ENCODE measurements around the gene MYRIP. TPM values are rescaled to one million over a fixed set of nuclear protein-coding genes. Genes with fewer than 3 reads are reported as not detected.

The MYRIP gene
- total and polyA plus RNA-seq, 12 donors, result 0.24 to 4.8 (median 1.4) TPM

GRCh38 chr3:40097131-40098117 lies 288.0 kb downstream of the MYRIP start:
- no peak overlapping the region for H3K4me3 ChIP-seq
- DNase-seq, result no peak
- intact Hi-C loops (cut with DNase I), result no loop called here
- TF ChIP-seq, protein P1, sequence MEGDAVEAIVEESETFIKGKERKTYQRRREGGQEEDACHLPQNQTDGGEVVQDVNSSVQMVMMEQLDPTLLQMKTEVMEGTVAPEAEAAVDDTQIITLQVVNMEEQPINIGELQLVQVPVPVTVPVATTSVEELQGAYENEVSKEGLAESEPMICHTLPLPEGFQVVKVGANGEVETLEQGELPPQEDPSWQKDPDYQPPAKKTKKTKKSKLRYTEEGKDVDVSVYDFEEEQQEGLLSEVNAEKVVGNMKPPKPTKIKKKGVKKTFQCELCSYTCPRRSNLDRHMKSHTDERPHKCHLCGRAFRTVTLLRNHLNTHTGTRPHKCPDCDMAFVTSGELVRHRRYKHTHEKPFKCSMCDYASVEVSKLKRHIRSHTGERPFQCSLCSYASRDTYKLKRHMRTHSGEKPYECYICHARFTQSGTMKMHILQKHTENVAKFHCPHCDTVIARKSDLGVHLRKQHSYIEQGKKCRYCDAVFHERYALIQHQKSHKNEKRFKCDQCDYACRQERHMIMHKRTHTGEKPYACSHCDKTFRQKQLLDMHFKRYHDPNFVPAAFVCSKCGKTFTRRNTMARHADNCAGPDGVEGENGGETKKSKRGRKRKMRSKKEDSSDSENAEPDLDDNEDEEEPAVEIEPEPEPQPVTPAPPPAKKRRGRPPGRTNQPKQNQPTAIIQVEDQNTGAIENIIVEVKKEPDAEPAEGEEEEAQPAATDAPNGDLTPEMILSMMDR (IDR thresholded peaks at IDR 0.05), result no peak
- no peak for TF ChIP-seq POLR2A (IDR thresholded peaks at IDR 0.05)
- H3K27me3 ChIP-seq, result no peaks in the 10 kb centered on the region
- WGBS, 4 donors, result 67 to 77% (median 70%) methylated on average over 9 of the region's 9 CpGs
- no peaks in the 10 kb centered on the region for H3K36me3 ChIP-seq (replicated peaks in 1 of 2)
- no peak overlapping the region for H3K27ac ChIP-seq
- H3K4me1 ChIP-seq (replicated peaks in 1 of 2), result no peaks in the 10 kb centered on the region
- no peaks in the 10 kb centered on the region for H3K9me3 ChIP-seq (replicated peaks in 1 of 3)

- H3K27me3 ChIP-seq, result no peaks in the 10 kb centered on the region
- intact Hi-C loops (cut with DNase I), result no loop called here
- no peak for DNase-seq
Observed at GRCh38 chr3:40098261-40098759, 288.9 kb downstream of the MYRIP start.

GRCh38 chr3:40099871-40100270 lies 290.5 kb downstream of the MYRIP start:
- H3K9me3 ChIP-seq (replicated peaks in 1 of 3), result no peaks in the 10 kb centered on the region

More at GRCh38 chr3:40098261-40098759, 288.9 kb downstream of the MYRIP start:
- H3K4me3 ChIP-seq, result no peak overlapping the region
- H3K4me1 ChIP-seq (replicated peaks in 1 of 2), result no peaks in the 10 kb centered on the region
- H3K9me3 ChIP-seq (replicated peaks in 1 of 3), result no peaks in the 10 kb centered on the region
- H3K36me3 ChIP-seq (replicated peaks in 1 of 2), result no peaks in the 10 kb centered on the region
- H3K27ac ChIP-seq, result no peak overlapping the region
- TF ChIP-seq POLR2A (IDR thresholded peaks at IDR 0.05), result no peak
- TF ChIP-seq, protein P1 (IDR thresholded peaks at IDR 0.05), result no peak

GRCh38 chr3:40102182-40102581 lies 292.8 kb downstream of the MYRIP start:
- H3K4me1 ChIP-seq (replicated peaks in 1 of 2), result no peaks in the 10 kb centered on the region
- TF ChIP-seq, protein P1 (IDR thresholded peaks at IDR 0.05), result no peak
- TF ChIP-seq POLR2A (IDR thresholded peaks at IDR 0.05), result no peak
- H3K36me3 ChIP-seq (replicated peaks in 1 of 2), result no peaks in the 10 kb centered on the region
- H3K4me3 ChIP-seq, result no peak overlapping the region
- no peaks in the 10 kb centered on the region for H3K27me3 ChIP-seq
- intact Hi-C loops (cut with DNase I), result no loop called here
- H3K9me3 ChIP-seq (replicated peaks in 1 of 3), result no peaks in the 10 kb centered on the region
- no peak overlapping the region for H3K27ac ChIP-seq
- DNase-seq, result no peak

More at GRCh38 chr3:40099871-40100270, 290.5 kb downstream of the MYRIP start:
- Histone ChIP-seq H3K27ac (no peak overlapping the region), H3K4me3 (no peak overlapping the region), H3K4me1 (replicated peaks in 1 of 2) (no peaks in the 10 kb centered on the region), H3K27me3 (no peaks in the 10 kb centered on the region), H3K36me3 (replicated peaks in 1 of 2) (no peaks in the 10 kb centered on the region)
- intact Hi-C loops (cut with DNase I), result no loop called here
- WGBS, 4 donors, result 63 to 81% (median 78%) methylated on average over 7 of the region's 7 CpGs
- no peak for DNase-seq
- TF ChIP-seq POLR2A (IDR thresholded peaks at IDR 0.05), result no peak
- TF ChIP-seq, protein P1 (IDR thresholded peaks at IDR 0.05), result no peak

Data from adrenal gland (tissue), 12 donors.